ENCODE measurements around the gene TSGA10. TPM values are rescaled to one million over a fixed set of nuclear protein-coding genes. Genes with fewer than 3 reads are reported as not detected.
"Not testable (repeated sequence)": the region's sequence is repeated elsewhere in the genome, so short reads cannot be mapped to it uniquely, and the experiment has no call there.

TSGA10 gene
- total and polyA plus RNA-seq, 3 donors from 2014 or later: 42.4 to 110 (median 85.6) TPM

- DNase-seq: no peak
- H3K4me3 ChIP-seq: no peak overlapping the region
- TF ChIP-seq, protein P1, sequence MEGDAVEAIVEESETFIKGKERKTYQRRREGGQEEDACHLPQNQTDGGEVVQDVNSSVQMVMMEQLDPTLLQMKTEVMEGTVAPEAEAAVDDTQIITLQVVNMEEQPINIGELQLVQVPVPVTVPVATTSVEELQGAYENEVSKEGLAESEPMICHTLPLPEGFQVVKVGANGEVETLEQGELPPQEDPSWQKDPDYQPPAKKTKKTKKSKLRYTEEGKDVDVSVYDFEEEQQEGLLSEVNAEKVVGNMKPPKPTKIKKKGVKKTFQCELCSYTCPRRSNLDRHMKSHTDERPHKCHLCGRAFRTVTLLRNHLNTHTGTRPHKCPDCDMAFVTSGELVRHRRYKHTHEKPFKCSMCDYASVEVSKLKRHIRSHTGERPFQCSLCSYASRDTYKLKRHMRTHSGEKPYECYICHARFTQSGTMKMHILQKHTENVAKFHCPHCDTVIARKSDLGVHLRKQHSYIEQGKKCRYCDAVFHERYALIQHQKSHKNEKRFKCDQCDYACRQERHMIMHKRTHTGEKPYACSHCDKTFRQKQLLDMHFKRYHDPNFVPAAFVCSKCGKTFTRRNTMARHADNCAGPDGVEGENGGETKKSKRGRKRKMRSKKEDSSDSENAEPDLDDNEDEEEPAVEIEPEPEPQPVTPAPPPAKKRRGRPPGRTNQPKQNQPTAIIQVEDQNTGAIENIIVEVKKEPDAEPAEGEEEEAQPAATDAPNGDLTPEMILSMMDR (IDR thresholded peaks at IDR 0.05): no peak
- TF ChIP-seq POLR2A (IDR thresholded peaks at IDR 0.05): no peak
- H3K9me3 ChIP-seq: no peaks in the 10 kb centered on the region
- H3K27ac ChIP-seq: no peak overlapping the region
- intact Hi-C loops (cut with DNase I; ENCODE audit: low total_unique reads): no loop called here
- no peaks in the 10 kb centered on the region for H3K4me1 ChIP-seq
- WGBS, 2 donors: 58 to 77% methylated on average over 2 of the region's 2 CpGs
- no peaks in the 10 kb centered on the region for H3K27me3 ChIP-seq
- H3K36me3 ChIP-seq (ENCODE audit: low read depth, missing control alignments): no peaks in the 10 kb centered on the region
Measured at GRCh38 chr2:99079226-99079625, 75.5 kb downstream of the TSGA10 start.

DNA sequence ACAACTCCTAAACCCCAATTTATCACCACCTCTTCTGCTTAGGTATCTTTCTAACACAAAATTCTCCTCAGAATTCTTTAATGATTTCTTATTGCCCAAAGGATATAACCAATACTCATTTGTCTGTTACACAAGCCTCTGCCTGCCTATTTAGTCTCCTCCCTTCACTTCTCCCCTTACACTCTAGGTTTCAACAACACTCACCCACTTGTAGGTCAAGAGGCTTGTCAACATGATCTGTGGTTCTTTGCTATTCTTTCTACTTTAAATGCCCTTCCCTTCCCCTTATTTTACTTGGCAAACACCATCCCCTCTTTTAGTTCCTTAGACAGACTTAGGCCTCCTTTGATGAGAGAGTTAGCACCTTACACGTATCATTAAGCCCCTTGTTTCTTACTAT is 82.2 kb downstream of the TSGA10 start:
- Histone ChIP-seq H3K4me3 (no peak overlapping the region), H3K4me1 (no peaks in the 10 kb centered on the region), H3K9me3 (no peaks in the 10 kb centered on the region), H3K27me3 (no peaks in the 10 kb centered on the region), H3K36me3 (ENCODE audit: low read depth, missing control alignments) (no peaks in the 10 kb centered on the region), H3K27ac (no peak overlapping the region)
- intact Hi-C loops (cut with DNase I; ENCODE audit: low total_unique reads): no loop called here
- TF ChIP-seq, protein P1 (IDR thresholded peaks at IDR 0.05): no peak
- 68 to 75% methylated on average over 1 of the region's 1 CpG for WGBS, 2 donors
- DNase-seq: no peak

- H3K4me1 ChIP-seq: no peaks in the 10 kb centered on the region
- H3K27ac ChIP-seq: no peak overlapping the region
- intact Hi-C loops (cut with DNase I; ENCODE audit: low total_unique reads): no loop called here
- TF ChIP-seq POLR2A (IDR thresholded peaks at IDR 0.05): no peak
- TF ChIP-seq, protein P1 (IDR thresholded peaks at IDR 0.05): no peak
- WGBS, 2 donors: 72 to 73% methylated on average over 3 of the region's 3 CpGs
- no peak for DNase-seq
- no peaks in the 10 kb centered on the region for H3K27me3 ChIP-seq
- H3K9me3 ChIP-seq: no peaks in the 10 kb centered on the region
- H3K36me3 ChIP-seq (ENCODE audit: low read depth, missing control alignments): no peaks in the 10 kb centered on the region
- H3K4me3 ChIP-seq: no peak overlapping the region
Measured at GRCh38 chr2:99067871-99068625, 86.7 kb downstream of the TSGA10 start.

DNA sequence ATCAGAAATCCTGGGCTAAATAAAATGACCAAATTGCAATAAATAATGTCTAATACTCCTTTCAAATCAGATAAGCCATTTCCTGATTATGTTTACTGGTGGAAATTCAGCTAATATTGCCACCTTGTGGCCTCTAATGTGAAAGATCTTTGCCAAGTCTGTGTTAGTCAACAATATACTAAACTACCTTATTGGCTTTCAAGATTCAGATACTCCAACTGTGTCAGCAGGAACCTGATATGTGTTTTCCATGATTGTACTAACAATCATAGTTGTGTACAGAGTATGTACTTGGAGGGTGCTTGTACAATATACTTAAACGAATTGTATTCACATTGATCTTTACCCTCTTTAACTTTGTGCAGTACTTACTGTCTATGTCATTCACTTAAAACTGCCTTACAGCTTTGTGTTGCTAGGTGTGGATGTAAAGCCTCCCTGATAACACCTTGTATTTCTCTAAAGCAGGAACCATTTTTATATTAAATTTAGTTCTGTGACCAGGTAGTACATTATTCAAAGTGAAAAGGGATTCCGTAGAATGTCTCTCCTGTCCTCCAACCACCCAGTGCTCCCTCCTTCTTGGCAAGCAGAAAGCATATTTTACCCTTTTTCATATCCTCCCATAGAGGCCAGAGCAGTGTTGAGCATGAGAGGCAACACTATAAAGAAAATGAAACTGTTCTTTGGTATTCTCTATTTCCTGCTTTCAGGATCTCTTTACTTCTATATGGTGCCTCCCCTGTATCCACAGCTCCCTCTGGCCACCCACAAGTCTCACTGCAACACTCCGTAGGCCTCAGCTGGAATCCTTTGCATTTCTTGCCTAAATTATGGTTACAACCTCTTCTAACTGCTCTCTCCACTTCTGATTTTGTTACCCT is 88.4 kb downstream of the TSGA10 start:
- DNase-seq: peak; percentile 45
- TF ChIP-seq POLR2A (IDR thresholded peaks at IDR 0.05): no peak
- TF ChIP-seq, protein P1 (IDR thresholded peaks at IDR 0.05): peak; percentile 33 to 40 (median 35)
- intact Hi-C loops (cut with DNase I; ENCODE audit: low total_unique reads): no loop called here
- 40 to 48% methylated on average over 3 of the region's 3 CpGs for WGBS, 2 donors
- Histone ChIP-seq H3K4me1 (no peaks in the 10 kb centered on the region), H3K27me3 (no peaks in the 10 kb centered on the region), H3K9me3 (no peaks in the 10 kb centered on the region), H3K27ac (no peak overlapping the region), H3K4me3 (no peak overlapping the region), H3K36me3 (ENCODE audit: low read depth, missing control alignments) (no peaks in the 10 kb centered on the region)

GRCh38 chr2:99049187-99049586 is 105.6 kb downstream of the TSGA10 start:
- intact Hi-C loops (cut with DNase I; ENCODE audit: low total_unique reads); H3K27ac ChIP-seq; H3K36me3 ChIP-seq (ENCODE audit: low read depth, missing control alignments); H3K9me3 ChIP-seq; H3K27me3 ChIP-seq; DNase-seq; H3K4me1 ChIP-seq; H3K4me3 ChIP-seq: not testable (repeated sequence)
- WGBS, 2 donors: 92 to 96% methylated on average over 6 of the region's 6 CpGs

DNA sequence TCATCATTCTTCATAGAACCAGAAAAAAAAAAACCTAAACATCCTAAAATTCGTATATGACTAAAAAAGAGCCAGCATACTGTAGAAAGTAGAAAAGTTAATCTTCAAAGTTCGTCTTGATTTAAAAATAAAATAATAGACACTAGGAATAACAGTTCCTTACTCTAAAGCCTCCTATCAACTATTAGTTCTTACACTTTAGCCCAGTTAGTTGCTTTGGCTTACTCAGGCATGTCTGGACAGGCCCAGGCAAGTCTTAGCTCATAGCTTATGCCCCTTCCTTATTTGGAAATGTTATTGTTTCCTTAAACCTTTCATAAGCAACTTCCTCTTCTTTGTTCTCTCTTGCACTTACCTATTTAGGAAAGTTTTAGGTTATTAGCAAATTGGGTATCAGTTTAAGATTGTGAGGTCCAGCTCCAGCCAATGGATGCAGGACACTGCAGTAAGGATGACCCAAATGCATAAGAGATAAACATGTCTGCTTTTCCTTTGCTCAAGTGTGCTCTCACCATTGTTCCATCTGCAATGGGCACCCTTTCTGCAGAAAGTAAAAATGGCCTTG is 113.9 kb downstream of the TSGA10 start:
- intact Hi-C loops (cut with DNase I; ENCODE audit: low total_unique reads); DNase-seq; H3K36me3 ChIP-seq (ENCODE audit: low read depth, missing control alignments); H3K27me3 ChIP-seq; H3K27ac ChIP-seq; H3K4me1 ChIP-seq; H3K9me3 ChIP-seq; H3K4me3 ChIP-seq: not testable (repeated sequence)
- WGBS, 2 donors: 79 to 93% methylated on average over 2 of the region's 2 CpGs

Measured in testis (tissue), 3 donors.